HG03442 (cell line): ENCODE data around the gene POLD3.
"Not testable (repeated sequence)": the region's sequence is repeated elsewhere in the genome, so short reads cannot be mapped to it uniquely, and the experiment has no call there.

Source experiments
- ATAC-seq: cut with Tn5 transposase; IDR thresholded peaks from one replicate; pipeline ENCODE4 v1.9.1; 2021; ENCODE audit warnings: mild to moderate bottlenecking, moderate library complexity; ENCODE audit not compliant: unreplicated experiment

Gene POLD3

GRCh38 chr11:74636630-74637184 is 44.3 kb downstream of the POLD3 start:
- no peak for ATAC-seq

GRCh38 chr11:74637700-74638099 is 45.3 kb downstream of the POLD3 start:
- no peak for ATAC-seq

DNA sequence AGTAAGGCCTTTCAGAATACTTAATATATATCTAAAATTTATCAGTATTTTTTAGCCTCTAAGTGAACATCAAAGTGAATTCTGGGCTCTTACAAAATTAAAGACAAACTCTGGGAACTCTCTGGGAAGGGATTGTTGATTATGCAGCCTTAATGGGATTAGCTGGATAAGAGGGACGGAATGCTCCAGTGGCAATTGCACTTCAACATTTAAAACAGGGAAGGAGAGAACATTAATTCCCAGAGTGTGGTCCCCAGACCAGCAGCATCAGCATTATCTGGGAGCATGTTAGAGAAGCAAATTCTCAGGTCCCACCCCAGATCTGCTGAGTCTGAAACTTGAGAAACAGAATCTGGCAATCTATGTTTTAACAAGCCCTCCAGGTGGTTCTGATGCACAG is 46.5 kb downstream of the POLD3 start:
- ATAC-seq = no peak

DNA sequence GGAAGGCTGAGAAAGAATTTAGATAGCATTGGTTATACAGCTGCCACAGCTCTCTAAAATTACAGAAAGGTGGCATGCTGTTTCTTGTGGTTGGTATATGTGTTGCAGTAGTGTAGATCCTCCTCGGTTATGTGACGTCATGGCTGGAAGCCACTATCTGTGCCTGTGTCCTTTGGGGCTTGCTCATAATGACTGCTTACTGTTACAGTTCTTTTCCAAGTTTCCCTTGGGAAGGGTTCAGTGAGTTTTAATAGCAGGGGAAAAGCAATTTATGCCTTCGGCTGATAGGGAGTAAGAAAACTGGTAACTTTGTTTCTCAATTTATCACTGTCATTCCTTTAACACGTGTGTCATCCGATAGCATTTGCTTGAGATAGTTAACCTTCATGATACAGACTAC is 47.2 kb downstream of the POLD3 start:
- no peak for ATAC-seq

DNA sequence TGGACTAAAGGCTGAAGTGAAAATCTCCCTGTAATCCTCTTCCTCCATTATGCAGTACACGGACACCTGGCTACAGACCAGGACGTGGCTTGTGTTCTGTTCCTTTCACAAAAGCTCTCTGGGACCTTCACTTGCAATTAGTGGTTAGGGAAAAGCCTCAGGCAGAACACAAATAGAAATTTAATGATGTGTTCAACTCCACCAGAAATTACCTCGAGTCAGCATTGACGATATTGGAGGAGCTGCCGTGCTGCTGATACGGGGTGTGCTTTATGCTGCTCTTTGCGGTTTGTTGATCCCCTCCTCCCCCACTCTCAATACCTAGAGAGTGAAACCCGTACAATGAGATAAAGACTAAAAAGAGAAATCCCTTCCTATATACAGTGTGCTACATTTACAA is 48.9 kb downstream of the POLD3 start:
- ATAC-seq = no peak

DNA sequence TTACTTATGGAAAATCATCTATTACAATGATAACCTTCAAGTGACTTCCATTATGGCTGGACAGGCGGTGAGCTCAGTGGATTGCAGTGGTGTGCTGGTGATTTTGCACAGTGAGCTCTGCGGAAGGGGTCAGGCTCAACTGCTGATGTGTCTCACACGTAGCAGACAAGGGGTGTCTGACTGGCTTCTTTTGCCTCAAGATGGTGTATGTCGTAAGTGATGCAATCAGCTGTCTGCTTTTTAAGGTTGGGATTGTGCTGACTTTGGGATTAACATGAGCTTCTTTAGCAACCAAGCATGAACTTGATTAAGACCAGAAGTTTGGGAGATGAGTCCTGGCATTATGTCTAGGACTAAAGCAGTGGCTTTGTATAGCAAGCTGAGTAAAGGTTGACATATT is 49.5 kb downstream of the POLD3 start:
- no peak for ATAC-seq

DNA sequence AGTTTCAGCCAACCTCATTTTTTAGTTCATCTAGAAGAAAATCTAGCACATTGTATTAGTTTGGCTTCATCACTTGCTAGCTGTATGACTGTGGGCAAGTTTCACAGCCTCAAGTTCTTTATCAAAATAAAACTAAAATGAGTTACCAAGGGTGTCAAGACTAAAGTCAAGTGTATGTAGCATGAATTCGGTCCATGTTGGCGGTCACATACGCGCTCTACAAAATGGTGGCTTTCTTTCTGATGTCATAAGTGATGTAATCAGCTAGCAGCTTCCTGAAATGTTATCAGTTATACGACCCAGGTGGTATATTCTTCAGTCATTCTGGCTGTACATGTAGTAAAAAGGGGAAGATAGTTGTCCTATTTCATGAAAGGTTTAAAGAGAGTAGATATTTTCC is 50.5 kb downstream of the POLD3 start:
- no peak for ATAC-seq

DNA sequence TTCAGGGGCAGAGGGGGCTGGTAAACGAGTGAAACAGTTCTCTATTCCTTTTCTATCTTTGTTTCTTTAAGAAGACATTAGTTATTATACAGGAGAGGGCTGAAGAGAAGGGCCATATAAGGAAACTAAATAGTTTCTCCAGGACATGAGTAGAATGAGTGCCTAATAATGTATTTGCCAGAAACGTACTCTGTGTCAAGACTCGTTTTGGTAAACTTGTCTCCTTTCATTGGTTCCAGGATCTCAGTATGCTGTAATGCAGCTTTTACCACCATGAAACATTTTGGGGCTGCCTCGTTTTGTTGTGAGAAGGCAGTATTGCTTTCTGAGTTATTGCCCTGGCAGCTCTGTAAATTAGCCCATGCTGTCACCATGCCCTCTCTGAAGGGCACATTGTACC is 51.7 kb downstream of the POLD3 start:
- no peak for ATAC-seq

- ATAC-seq = no peak
Measured at GRCh38 chr11:74646215-74646614, 53.8 kb downstream of the POLD3 start.

GRCh38 chr11:74646954-74647353 is 54.6 kb downstream of the POLD3 start:
- ATAC-seq = no peak

- no peak for ATAC-seq
Measured at GRCh38 chr11:74647404-74647803, 55.0 kb downstream of the POLD3 start.

GRCh38 chr11:74647831-74648230 is 55.4 kb downstream of the POLD3 start:
- no peak for ATAC-seq

GRCh38 chr11:74648894-74649293 is 56.5 kb downstream of the POLD3 start:
- no peak for ATAC-seq

GRCh38 chr11:74650498-74650897 is 58.1 kb downstream of the POLD3 start:
- no peak for ATAC-seq

DNA sequence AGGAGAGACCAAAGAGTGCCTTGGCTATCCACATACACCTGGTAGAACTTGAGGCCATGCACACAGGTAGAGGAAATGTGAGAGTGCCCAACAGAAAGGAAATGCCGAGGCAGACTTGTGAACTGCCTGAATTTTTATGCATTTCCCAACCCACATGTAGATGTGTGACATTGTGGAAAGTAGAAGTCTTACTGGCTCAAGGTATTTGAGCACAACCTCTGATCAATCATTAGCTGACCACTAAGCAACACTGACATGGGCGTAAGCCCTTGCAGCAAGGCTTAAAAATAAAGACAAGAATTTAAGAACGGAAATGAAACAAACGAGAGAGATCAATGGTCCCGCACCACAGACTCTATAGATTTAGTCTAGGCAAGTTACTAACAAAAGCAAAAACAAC is 62.6 kb downstream of the POLD3 start:
- ATAC-seq = no peak

DNA sequence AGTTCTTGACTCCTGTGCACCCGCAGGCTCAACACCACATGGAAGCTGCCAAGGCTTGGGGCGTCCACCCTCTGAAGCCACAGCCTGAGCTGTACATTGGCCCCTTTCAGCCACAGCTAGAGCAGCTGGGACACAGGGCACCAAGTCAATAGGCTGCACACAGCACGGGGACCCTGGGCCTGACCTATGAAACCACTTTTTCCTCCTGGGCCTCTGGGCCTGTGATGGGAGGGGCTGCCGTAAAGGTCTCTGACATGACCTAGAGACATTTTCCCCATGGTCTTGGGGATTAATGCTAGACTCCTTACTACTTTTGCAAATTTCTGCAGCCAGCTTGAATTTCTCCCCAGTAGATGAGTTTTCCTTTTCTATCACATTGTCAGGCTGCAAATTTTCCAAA is 66.7 kb downstream of the POLD3 start:
- not testable (repeated sequence) for ATAC-seq

GRCh38 chr11:74662487-74663103 is 70.2 kb downstream of the POLD3 start:
- ATAC-seq = no peak

GRCh38 chr11:74663315-74663714 is 70.9 kb downstream of the POLD3 start:
- no peak for ATAC-seq

DNA sequence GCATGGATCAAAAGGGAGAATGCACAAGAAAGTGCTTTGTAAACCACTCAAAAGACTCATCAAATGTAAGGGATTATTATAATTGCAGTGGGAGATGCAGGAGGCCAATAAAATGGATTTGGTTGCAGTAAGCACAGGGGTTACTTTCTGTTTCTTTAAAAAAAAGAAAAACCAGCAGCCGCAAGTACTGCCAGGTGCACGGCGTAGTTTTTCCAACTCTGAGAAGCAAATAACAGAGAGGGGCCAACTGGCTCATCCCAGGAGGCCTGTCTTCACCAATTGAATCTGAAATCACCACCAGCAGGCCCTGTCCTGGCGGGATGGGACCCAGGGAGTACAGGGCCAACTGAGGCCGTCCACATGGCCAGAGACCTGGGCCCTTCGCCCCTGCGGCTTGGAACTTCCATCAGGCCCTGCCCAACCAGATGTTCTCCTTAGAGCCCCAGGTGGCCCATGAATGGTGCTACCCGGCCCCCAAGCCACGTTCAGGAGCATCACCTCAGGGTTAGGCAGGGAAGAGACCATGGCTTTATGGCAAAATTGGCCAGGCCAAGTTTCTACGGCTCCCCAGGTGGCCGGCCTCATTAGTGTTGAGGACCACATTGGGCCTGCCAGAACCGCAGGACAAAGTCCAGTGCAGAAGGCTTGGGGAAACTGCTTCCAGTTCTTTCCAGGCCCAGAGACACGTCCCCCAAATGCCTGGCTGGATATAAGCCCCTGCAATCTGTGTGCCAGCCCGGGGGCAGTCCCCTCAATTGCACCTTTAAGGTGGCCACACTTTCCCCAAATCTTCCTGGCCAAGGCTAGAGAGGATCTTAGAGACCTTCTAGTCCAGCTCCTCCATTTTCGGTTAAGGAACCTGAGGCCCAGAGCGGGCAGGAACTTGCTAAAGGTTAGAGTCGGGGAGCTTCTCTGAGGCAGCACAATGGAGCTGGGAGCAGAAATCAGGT is 77.1 kb downstream of the POLD3 start:
- ATAC-seq = no peak

- no peak for ATAC-seq
Measured at GRCh38 chr11:74670171-74670570, 77.8 kb downstream of the POLD3 start.

- no peak for ATAC-seq
Measured at GRCh38 chr11:74671520-74672196, 79.3 kb downstream of the POLD3 start.
